Brain microvascular endothelial cell (primary cell): Measurements from ENCODE around the gene CCDC82.

Source experiments
- DNase-seq: peaks from one replicate; pipeline ENCODE4 v3.0.0-alpha.2; 2020
- H3K27ac ChIP-seq: fragments of 250-450 bp; sonication (Bioruptor Pico); 2 replicates; pipeline ENCODE4 v1.5.1; 2020; ENCODE audit warnings: mild to moderate bottlenecking, moderate library complexity
- H3K27me3 ChIP-seq: fragments of 250-450 bp; sonication (Bioruptor Pico); replicated peaks from 2 replicates; pipeline ENCODE4 v1.5.1; 2020; ENCODE audit warnings: mild to moderate bottlenecking
- H3K36me3 ChIP-seq: fragments of 250-450 bp; sonication (Bioruptor Pico); replicated peaks from 2 replicates; pipeline ENCODE4 v1.5.1; 2020; ENCODE audit warnings: mild to moderate bottlenecking
- H3K4me3 ChIP-seq: 2 replicates; pipeline ENCODE4 v1.5.1; 2011; ENCODE audit warnings: low read depth, mild to moderate bottlenecking, control low read depth, low read length, moderate library complexity
- CTCF ChIP-seq: IDR thresholded peaks from 2 replicates; pipeline ENCODE4 v1.5.1; 2011; ENCODE audit warnings: low read depth, mild to moderate bottlenecking, moderate library complexity, low read length, control low read depth, inconsistent platforms; ENCODE audit errors: missing control alignments
- in situ Hi-C: cut with HindIII; loops from 2 replicates; pipeline ENCODE4 v1.10.0; 2017; ENCODE audit warnings: low sequenced_read_pairs, low pct_ligation_motif_present

CCDC82 gene

GRCh38 chr11:96311120-96311568 lies 78.6 kb downstream of the CCDC82 start:
- no peak overlapping the region for H3K4me3 ChIP-seq
- TF ChIP-seq CTCF, result no peak
- peak overlapping the region; percentile 76 for H3K27ac ChIP-seq
- peak; percentile 73 for DNase-seq
- H3K27me3 ChIP-seq, result no peaks in the 10 kb centered on the region
- H3K36me3 ChIP-seq, result no peaks in the 10 kb centered on the region
- in situ Hi-C loops, result no loop called here

GRCh38 chr11:96310236-96310635 lies 79.5 kb downstream of the CCDC82 start:
- DNase-seq, result no peak
- in situ Hi-C loops, result no loop called here
- Histone ChIP-seq H3K36me3 (no peaks in the 10 kb centered on the region), H3K27me3 (no peaks in the 10 kb centered on the region), H3K27ac (peak overlapping the region; percentile 76), H3K4me3 (no peak overlapping the region)
- TF ChIP-seq CTCF, result no peak

- H3K27me3 ChIP-seq, result no peaks in the 10 kb centered on the region
- in situ Hi-C loops, result no loop called here
- H3K36me3 ChIP-seq, result no peaks in the 10 kb centered on the region
- no peak for TF ChIP-seq CTCF
- no peak for DNase-seq
- no peak overlapping the region for H3K4me3 ChIP-seq
- H3K27ac ChIP-seq, result peak overlapping the region; percentile 96
These were observed 80.1 kb downstream of the CCDC82 start for GRCh38 chr11:96309643-96310017.

- peak overlapping the region; percentile 96 for H3K27ac ChIP-seq
- no peaks in the 10 kb centered on the region for H3K36me3 ChIP-seq
- H3K27me3 ChIP-seq, result no peaks in the 10 kb centered on the region
- in situ Hi-C loops, result no loop called here
- DNase-seq, result no peak
- H3K4me3 ChIP-seq, result no peak overlapping the region
- no peak for TF ChIP-seq CTCF
These were observed 80.6 kb downstream of the CCDC82 start for GRCh38 chr11:96309016-96309642.

GRCh38 chr11:96307776-96308140 lies 82.0 kb downstream of the CCDC82 start:
- in situ Hi-C loops, result no loop called here
- peak; percentile 90 for DNase-seq
- Histone ChIP-seq H3K27me3 (no peaks in the 10 kb centered on the region), H3K36me3 (no peaks in the 10 kb centered on the region), H3K4me3 (peak overlapping the region; percentile 37), H3K27ac (peak overlapping the region; percentile 96)
- no peak for TF ChIP-seq CTCF
